ENCODE measurements around the gene AMIGO2.
A peak's percentile ranks its signal among the peaks of the same experiment; 100 is the strongest.

Gene AMIGO2

DNA sequence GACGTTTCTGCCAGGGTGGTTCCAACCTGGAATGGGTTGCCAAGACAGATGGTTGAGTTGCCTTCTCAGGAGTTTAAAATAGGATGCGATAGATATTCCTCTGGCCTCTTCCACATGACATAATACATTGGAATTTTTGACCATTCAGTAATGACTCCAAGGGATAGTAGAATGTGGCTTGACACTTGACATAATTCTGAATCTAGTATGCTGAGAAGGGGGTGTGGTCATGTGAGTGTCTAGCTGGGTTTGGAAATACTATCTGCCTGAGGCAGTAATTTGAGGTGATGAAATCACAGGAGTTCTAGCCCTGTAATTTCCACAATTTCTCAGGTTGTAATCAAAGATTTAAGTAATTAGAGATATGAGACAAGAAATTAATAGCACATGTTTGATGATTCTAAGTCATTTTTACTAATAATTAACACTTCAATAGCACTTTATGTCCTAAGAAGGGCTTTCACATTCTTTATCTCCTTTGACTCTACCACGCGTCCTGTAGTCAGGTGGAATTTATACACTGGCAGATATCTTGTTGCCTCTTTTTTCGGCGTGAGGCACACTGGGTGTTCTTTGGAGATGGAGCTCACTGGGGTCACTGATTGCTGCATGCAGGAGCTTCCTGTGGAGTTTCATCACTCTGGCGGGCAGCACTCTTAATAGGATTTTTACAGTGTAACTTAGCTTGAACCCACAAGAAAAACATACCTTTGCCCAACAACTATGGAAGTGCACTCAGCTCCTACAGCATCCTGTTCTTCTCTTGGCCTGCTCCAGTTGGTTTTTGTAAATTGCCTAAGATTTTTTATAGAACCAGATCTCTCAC is 3.2 kb upstream of the AMIGO2 start (continued):
- TF ChIP-seq, protein P1, sequence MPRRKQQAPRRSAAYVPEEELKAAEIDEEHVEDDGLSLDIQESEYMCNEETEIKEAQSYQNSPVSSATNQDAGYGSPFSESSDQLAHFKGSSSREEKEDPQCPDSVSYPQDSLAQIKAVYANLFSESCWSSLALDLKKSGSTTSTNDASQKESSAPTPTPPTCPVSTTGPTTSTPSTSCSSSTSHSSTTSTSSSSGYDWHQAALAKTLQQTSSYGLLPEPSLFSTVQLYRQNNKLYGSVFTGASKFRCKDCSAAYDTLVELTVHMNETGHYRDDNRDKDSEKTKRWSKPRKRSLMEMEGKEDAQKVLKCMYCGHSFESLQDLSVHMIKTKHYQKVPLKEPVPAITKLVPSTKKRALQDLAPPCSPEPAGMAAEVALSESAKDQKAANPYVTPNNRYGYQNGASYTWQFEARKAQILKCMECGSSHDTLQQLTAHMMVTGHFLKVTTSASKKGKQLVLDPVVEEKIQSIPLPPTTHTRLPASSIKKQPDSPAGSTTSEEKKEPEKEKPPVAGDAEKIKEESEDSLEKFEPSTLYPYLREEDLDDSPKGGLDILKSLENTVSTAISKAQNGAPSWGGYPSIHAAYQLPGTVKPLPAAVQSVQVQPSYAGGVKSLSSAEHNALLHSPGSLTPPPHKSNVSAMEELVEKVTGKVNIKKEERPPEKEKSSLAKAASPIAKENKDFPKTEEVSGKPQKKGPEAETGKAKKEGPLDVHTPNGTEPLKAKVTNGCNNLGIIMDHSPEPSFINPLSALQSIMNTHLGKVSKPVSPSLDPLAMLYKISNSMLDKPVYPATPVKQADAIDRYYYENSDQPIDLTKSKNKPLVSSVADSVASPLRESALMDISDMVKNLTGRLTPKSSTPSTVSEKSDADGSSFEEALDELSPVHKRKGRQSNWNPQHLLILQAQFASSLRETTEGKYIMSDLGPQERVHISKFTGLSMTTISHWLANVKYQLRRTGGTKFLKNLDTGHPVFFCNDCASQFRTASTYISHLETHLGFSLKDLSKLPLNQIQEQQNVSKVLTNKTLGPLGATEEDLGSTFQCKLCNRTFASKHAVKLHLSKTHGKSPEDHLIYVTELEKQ (tag by site-specific recombination; IDR thresholded peaks at IDR 0.05; ENCODE audit: borderline replicate concordance): peak; percentile 11; the same call in 1 of the 2 replicates
- TF ChIP-seq ZNF629 (tag by site-specific recombination; IDR thresholded peaks at IDR 0.05) (peak; percentile 87), ZNF324 (tag by site-specific recombination; IDR thresholded peaks at IDR 0.05) (no peak), ZNF302 (tag by site-specific recombination; IDR thresholded peaks at IDR 0.05; ENCODE audit: low read depth) (no peak), ZNF423 (tag by site-specific recombination; IDR thresholded peaks at IDR 0.05) (no peak), ZNF112 (tag by site-specific recombination; IDR thresholded peaks at IDR 0.05) (no peak), ZNF837 (tag by site-specific recombination; IDR thresholded peaks at IDR 0.05) (no peak), ZNF140 (tag by site-specific recombination; IDR thresholded peaks at IDR 0.05) (no peak), ZNF155 (tag by site-specific recombination; IDR thresholded peaks at IDR 0.05) (no peak), HOXA7 (CRISPR knock-in tag; IDR thresholded peaks at IDR 0.05; ENCODE audit: borderline replicate concordance) (no peak), ZBTB17 (tag by site-specific recombination; IDR thresholded peaks at IDR 0.05) (peak; percentile 70)
- TF ChIP-seq, protein P2, sequence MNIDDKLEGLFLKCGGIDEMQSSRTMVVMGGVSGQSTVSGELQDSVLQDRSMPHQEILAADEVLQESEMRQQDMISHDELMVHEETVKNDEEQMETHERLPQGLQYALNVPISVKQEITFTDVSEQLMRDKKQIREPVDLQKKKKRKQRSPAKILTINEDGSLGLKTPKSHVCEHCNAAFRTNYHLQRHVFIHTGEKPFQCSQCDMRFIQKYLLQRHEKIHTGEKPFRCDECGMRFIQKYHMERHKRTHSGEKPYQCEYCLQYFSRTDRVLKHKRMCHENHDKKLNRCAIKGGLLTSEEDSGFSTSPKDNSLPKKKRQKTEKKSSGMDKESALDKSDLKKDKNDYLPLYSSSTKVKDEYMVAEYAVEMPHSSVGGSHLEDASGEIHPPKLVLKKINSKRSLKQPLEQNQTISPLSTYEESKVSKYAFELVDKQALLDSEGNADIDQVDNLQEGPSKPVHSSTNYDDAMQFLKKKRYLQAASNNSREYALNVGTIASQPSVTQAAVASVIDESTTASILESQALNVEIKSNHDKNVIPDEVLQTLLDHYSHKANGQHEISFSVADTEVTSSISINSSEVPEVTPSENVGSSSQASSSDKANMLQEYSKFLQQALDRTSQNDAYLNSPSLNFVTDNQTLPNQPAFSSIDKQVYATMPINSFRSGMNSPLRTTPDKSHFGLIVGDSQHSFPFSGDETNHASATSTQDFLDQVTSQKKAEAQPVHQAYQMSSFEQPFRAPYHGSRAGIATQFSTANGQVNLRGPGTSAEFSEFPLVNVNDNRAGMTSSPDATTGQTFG (tag by site-specific recombination; IDR thresholded peaks at IDR 0.05; ENCODE audit: borderline replicate concordance): no peak
- TF ChIP-seq, protein P3, sequence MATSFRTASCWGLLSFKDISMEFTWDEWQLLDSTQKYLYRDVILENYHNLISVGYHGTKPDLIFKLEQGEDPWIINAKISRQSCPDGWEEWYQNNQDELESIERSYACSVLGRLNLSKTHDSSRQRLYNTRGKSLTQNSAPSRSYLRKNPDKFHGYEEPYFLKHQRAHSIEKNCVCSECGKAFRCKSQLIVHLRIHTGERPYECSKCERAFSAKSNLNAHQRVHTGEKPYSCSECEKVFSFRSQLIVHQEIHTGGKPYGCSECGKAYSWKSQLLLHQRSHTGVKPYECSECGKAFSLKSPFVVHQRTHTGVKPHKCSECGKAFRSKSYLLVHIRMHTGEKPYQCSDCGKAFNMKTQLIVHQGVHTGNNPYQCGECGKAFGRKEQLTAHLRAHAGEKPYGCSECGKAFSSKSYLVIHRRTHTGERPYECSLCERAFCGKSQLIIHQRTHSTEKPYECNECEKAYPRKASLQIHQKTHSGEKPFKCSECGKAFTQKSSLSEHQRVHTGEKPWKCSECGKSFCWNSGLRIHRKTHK (tag by site-specific recombination; IDR thresholded peaks at IDR 0.05): no peak
- TF ChIP-seq, protein P4, sequence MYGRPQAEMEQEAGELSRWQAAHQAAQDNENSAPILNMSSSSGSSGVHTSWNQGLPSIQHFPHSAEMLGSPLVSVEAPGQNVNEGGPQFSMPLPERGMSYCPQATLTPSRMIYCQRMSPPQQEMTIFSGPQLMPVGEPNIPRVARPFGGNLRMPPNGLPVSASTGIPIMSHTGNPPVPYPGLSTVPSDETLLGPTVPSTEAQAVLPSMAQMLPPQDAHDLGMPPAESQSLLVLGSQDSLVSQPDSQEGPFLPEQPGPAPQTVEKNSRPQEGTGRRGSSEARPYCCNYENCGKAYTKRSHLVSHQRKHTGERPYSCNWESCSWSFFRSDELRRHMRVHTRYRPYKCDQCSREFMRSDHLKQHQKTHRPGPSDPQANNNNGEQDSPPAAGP (tag by site-specific recombination; IDR thresholded peaks at IDR 0.05): no peak
- TF ChIP-seq, protein P5, sequence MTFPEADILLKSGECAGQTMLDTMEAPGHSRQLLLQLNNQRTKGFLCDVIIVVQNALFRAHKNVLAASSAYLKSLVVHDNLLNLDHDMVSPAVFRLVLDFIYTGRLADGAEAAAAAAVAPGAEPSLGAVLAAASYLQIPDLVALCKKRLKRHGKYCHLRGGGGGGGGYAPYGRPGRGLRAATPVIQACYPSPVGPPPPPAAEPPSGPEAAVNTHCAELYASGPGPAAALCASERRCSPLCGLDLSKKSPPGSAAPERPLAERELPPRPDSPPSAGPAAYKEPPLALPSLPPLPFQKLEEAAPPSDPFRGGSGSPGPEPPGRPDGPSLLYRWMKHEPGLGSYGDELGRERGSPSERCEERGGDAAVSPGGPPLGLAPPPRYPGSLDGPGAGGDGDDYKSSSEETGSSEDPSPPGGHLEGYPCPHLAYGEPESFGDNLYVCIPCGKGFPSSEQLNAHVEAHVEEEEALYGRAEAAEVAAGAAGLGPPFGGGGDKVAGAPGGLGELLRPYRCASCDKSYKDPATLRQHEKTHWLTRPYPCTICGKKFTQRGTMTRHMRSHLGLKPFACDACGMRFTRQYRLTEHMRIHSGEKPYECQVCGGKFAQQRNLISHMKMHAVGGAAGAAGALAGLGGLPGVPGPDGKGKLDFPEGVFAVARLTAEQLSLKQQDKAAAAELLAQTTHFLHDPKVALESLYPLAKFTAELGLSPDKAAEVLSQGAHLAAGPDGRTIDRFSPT (tag by site-specific recombination; IDR thresholded peaks at IDR 0.05): peak; percentile 53; the same call in 1 of the 2 replicates
- TF ChIP-seq, protein P6, sequence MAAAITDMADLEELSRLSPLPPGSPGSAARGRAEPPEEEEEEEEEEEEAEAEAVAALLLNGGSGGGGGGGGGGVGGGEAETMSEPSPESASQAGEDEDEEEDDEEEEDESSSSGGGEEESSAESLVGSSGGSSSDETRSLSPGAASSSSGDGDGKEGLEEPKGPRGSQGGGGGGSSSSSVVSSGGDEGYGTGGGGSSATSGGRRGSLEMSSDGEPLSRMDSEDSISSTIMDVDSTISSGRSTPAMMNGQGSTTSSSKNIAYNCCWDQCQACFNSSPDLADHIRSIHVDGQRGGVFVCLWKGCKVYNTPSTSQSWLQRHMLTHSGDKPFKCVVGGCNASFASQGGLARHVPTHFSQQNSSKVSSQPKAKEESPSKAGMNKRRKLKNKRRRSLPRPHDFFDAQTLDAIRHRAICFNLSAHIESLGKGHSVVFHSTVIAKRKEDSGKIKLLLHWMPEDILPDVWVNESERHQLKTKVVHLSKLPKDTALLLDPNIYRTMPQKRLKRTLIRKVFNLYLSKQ (tag by site-specific recombination; IDR thresholded peaks at IDR 0.05; ENCODE audit: borderline replicate concordance): no peak
- TF ChIP-seq, protein P7, sequence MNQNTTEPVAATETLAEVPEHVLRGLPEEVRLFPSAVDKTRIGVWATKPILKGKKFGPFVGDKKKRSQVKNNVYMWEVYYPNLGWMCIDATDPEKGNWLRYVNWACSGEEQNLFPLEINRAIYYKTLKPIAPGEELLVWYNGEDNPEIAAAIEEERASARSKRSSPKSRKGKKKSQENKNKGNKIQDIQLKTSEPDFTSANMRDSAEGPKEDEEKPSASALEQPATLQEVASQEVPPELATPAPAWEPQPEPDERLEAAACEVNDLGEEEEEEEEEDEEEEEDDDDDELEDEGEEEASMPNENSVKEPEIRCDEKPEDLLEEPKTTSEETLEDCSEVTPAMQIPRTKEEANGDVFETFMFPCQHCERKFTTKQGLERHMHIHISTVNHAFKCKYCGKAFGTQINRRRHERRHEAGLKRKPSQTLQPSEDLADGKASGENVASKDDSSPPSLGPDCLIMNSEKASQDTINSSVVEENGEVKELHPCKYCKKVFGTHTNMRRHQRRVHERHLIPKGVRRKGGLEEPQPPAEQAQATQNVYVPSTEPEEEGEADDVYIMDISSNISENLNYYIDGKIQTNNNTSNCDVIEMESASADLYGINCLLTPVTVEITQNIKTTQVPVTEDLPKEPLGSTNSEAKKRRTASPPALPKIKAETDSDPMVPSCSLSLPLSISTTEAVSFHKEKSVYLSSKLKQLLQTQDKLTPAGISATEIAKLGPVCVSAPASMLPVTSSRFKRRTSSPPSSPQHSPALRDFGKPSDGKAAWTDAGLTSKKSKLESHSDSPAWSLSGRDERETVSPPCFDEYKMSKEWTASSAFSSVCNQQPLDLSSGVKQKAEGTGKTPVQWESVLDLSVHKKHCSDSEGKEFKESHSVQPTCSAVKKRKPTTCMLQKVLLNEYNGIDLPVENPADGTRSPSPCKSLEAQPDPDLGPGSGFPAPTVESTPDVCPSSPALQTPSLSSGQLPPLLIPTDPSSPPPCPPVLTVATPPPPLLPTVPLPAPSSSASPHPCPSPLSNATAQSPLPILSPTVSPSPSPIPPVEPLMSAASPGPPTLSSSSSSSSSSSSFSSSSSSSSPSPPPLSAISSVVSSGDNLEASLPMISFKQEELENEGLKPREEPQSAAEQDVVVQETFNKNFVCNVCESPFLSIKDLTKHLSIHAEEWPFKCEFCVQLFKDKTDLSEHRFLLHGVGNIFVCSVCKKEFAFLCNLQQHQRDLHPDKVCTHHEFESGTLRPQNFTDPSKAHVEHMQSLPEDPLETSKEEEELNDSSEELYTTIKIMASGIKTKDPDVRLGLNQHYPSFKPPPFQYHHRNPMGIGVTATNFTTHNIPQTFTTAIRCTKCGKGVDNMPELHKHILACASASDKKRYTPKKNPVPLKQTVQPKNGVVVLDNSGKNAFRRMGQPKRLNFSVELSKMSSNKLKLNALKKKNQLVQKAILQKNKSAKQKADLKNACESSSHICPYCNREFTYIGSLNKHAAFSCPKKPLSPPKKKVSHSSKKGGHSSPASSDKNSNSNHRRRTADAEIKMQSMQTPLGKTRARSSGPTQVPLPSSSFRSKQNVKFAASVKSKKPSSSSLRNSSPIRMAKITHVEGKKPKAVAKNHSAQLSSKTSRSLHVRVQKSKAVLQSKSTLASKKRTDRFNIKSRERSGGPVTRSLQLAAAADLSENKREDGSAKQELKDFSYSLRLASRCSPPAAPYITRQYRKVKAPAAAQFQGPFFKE (tag by site-specific recombination; IDR thresholded peaks at IDR 0.05; ENCODE audit: borderline replicate concordance): no peak
- TF ChIP-seq, protein P8, sequence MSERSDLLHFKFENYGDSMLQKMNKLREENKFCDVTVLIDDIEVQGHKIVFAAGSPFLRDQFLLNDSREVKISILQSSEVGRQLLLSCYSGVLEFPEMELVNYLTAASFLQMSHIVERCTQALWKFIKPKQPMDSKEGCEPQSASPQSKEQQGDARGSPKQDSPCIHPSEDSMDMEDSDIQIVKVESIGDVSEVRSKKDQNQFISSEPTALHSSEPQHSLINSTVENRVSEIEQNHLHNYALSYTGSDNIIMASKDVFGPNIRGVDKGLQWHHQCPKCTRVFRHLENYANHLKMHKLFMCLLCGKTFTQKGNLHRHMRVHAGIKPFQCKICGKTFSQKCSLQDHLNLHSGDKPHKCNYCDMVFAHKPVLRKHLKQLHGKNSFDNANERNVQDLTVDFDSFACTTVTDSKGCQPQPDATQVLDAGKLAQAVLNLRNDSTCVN (tag by site-specific recombination; optimal IDR thresholded peaks at IDR 0.05): no peak

Measured in HEK293 (cell line).